GM18520 (cell line): Measurements from ENCODE around the gene PIK3R6.
"Not testable (repeated sequence)": the region's sequence is repeated elsewhere in the genome, so short reads cannot be mapped to it uniquely, and the experiment has no call there.

Source experiments
- ATAC-seq: cut with Tn5 transposase; IDR thresholded peaks from one replicate; pipeline ENCODE4 v1.9.1; 2021; ENCODE audit not compliant: unreplicated experiment

Gene PIK3R6

DNA sequence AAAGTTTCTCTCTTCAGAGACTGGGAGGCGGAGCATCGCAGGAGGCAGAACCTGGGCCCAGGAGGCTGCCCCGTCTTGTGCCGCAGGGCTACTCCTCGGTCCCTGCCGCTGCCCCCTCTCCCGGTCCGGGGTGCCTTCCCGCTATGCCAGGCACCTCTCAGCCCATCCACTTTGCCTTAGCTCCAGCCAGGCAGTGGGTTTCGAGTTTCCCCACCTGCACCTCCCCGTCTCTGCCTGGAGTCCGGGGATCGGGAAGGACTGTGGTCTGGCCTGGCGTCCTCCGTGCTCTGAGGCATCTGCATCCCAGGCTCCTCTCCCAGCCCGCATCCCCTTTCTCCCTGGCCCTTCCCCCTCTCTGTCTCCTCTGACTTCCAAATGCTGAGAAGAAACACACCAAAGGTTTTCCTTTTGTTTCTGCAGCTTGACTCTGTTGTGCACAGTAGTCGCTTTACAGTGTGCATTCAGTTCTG is 26.8 kb upstream of the PIK3R6 start:
- ATAC-seq = no peak

DNA sequence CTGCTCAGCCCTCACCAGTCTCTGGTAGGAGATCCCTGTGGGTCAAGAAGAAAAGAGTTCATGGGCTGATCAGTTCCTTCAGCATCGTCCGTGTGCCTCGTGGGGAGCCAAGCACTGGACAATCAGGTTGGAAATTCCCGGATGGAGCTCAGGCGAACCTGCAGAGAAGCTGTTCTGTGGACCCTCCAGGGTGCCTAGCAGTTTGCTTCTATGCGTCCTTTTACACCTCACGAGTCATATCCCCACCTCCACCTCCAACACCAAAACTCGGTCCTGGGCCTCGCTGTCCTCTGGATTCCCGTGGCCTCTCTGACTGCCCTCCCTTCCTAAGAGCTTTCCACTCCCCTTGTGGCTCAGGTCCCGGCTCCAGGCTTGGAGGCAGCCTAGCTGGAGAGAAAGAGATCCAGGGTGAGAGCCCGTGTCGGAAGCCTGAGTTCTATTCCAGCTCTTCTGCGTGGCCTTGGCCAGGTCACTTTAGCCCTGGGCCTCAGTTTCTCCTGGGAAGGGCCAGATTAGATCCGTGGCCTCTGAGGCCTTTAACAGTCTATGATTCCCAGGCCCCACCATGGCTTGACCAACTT is 26.2 kb upstream of the PIK3R6 start:
- no peak for ATAC-seq

- ATAC-seq = no peak
Observed at GRCh38 chr17:8893059-8893458, 25.6 kb upstream of the PIK3R6 start.

- no peak for ATAC-seq
Observed at GRCh38 chr17:8892338-8892690, 24.8 kb upstream of the PIK3R6 start.

- no peak for ATAC-seq
Observed at GRCh38 chr17:8890671-8891070, 23.2 kb upstream of the PIK3R6 start.

DNA sequence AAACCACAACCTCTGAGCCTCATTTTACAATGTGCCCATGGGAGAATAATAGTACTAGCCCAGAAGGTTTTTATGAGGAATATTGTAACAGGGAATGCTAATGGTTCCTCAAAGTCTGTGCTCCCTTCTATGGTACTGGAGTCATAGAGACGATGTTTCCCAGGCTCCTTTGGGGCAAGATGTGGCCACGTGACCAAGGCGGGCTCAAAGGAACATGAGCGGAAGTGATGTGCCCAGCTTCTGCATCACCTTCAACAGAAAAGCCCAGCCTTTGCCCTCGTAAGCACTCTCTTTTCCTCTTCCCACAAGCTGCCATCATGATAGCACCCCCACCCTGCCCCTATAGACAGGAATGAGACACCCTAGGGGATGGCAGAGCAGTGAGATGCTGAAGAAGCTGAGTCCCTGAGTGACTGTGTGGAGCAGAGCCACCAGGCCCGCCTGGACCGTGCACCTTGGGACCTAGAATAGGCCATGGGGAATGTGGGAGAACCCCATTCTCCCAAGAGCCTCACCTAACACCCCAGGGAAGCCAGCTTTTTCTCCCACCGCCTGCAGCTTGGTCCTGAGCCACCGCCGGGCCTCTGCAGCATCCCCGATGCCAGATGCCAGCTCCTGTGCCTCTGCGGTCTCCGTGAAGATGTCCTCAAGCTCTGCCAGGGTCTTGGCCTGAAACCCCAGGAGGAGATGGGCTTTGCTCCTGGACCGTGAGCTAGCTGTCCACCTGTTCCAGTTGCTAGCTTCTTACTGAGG is 22.2 kb upstream of the PIK3R6 start:
- ATAC-seq = no peak

DNA sequence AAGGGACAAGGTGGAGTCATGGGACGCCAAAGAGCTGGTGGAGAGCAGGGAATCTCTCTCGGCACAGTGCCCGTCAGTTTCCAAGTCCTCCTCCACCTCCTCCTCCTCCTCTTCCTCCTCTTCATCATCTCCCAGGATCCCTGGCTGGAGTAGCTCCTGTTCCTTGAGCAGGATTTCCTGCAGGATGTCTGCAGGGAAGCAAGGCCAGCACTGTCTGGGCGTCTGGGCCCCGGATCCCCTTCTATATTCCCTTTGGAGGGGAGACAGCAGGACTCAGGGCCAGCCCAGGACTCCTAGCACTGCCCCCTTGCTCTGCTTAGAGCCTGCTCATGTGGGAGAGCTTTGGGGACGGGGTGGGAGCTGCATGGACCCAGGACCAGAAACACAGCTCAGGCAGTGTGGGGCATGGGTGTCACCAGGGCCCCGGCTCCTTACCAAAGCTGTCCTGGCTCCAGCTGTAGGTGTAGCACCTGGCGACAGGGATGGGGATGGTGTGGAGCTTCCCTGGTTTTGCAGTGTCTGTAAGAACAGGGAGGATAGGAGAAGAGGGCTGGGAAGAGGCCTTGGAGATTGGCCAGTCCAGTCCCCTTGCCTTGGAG is 21.3 kb upstream of the PIK3R6 start:
- no peak for ATAC-seq

GRCh38 chr17:8887834-8888703 is 20.6 kb upstream of the PIK3R6 start:
- ATAC-seq = no peak

- no peak for ATAC-seq
Observed at GRCh38 chr17:8887301-8887700, 19.8 kb upstream of the PIK3R6 start.

GRCh38 chr17:8885967-8886684 is 18.7 kb upstream of the PIK3R6 start:
- ATAC-seq = no peak

GRCh38 chr17:8885163-8885966 is 17.9 kb upstream of the PIK3R6 start:
- not testable (repeated sequence) for ATAC-seq

DNA sequence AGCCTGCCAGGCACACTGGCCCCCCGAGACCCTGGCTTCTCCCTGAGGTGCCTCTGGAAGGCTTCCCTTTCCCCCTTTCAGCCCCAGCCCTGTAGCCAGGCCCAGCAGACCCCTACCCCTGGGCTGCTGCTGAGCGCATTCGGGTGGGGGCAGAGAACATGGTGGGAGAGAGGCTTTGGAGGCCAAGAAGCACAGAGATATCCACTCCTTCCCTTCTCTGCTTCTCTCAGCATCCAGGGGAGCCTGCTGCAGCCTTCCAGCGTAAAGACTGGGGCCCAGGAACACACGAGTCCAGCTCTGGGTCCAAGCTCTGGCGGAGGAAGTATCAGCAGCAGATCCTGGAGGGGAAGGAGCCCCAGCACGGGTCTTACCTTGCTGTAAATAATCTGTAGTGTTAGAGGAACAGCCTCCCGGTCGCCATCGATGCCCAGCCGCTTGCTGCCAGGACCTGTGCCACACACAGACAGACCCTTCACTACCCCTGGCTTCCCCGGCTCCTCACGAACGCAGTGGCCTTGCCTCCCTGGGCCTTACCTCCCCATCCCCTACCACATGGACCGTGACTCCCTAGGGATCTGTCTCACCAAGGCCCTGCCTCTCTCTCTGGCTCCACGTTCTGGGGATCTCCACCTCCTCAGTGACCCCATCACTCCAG is 17.0 kb upstream of the PIK3R6 start:
- ATAC-seq = no peak

- no peak for ATAC-seq
Observed at GRCh38 chr17:8883353-8883752, 15.9 kb upstream of the PIK3R6 start.

GRCh38 chr17:8881606-8882005 is 14.1 kb upstream of the PIK3R6 start:
- no peak for ATAC-seq

- no peak for ATAC-seq
Observed at GRCh38 chr17:8880466-8880865, 13.0 kb upstream of the PIK3R6 start.

DNA sequence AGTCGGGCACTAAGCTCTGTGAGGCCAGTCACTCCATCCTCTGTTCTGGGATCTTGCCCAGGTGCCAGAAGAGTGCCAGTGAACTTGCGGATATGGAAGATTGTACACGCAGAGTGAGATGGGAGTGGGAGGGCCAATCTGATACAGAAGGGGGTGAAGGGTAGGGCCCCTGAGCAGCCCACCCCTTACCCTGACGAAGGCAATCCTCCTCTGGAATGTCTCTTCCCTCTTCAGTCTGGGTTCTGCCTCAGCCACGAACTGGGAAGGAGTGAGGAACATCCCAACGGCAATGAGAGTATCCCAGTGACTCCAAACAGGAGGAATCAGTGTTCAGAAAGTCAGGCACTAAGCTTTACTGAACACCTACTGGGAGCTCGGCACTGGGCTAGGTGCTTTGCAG is 11.9 kb upstream of the PIK3R6 start:
- ATAC-seq = no peak

DNA sequence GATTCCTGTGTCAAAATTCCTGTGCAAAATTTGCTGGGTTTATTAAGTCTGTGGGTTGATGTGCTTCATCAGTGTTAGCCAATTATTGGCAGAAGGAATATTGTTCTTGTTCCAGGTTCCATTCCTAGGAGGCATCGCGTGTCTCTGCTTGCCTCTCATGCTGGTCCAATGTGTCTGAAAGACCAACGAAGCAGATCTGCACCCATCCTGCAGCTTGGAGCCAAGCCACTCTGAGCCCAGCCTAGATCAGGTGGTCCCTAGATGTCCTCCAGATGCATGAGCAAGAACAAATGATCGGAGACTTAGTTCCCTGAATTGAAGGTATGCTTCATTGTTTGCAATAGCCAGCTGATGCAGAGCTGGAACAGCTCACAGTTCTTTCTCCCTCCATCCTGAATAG is 10.5 kb upstream of the PIK3R6 start:
- ATAC-seq = no peak

- ATAC-seq = no peak
Observed at GRCh38 chr17:8875957-8876356, 8.5 kb upstream of the PIK3R6 start.

- ATAC-seq = no peak
Observed at GRCh38 chr17:8875436-8875835, 8.0 kb upstream of the PIK3R6 start.
